ENCODE data around the gene OAS1.

Gene OAS1

GRCh38 chr12:112906712-112907414 lies at the start of gene OAS1:
OAS1 (plus strand) TSS chr12:112906962; CDS start chr12:112907040, 78 bp downstream.
- DNase-seq, result no peak

- no peak for DNase-seq
These were observed 47.5 kb upstream of the OAS1 start for GRCh38 chr12:112859291-112859690.

- no peak for DNase-seq
These were observed 46.6 kb upstream of the OAS1 start for GRCh38 chr12:112860181-112860580.

- DNase-seq, result no peak
These were observed 45.5 kb upstream of the OAS1 start for GRCh38 chr12:112861284-112861683.

- no peak for DNase-seq
These were observed 44.0 kb upstream of the OAS1 start for GRCh38 chr12:112862636-112863290.

- DNase-seq, result no peak
These were observed 38.2 kb upstream of the OAS1 start for GRCh38 chr12:112868459-112869041.

GRCh38 chr12:112869091-112869490 lies 37.7 kb upstream of the OAS1 start:
- DNase-seq, result no peak

GRCh38 chr12:112869778-112870177 lies 37.0 kb upstream of the OAS1 start:
- DNase-seq, result no peak

GRCh38 chr12:112870267-112870980 lies 36.3 kb upstream of the OAS1 start:
- DNase-seq, result no peak

- DNase-seq, result no peak
These were observed 31.2 kb upstream of the OAS1 start for GRCh38 chr12:112875608-112876007.

- DNase-seq, result no peak
These were observed 30.3 kb upstream of the OAS1 start for GRCh38 chr12:112876506-112876905.

- DNase-seq, result no peak
These were observed 29.8 kb upstream of the OAS1 start for GRCh38 chr12:112877006-112877405.

GRCh38 chr12:112878488-112878887 lies 28.3 kb upstream of the OAS1 start:
- DNase-seq, result no peak

GRCh38 chr12:112879191-112879705 lies 27.5 kb upstream of the OAS1 start:
- no peak for DNase-seq

GRCh38 chr12:112881602-112882001 lies 25.2 kb upstream of the OAS1 start:
- DNase-seq, result no peak

GRCh38 chr12:112885236-112885635 lies 21.5 kb upstream of the OAS1 start:
- DNase-seq, result no peak

GRCh38 chr12:112887550-112887949 lies 19.2 kb upstream of the OAS1 start:
- no peak for DNase-seq

- no peak for DNase-seq
These were observed 15.4 kb upstream of the OAS1 start for GRCh38 chr12:112891093-112892024.

GRCh38 chr12:112892856-112893255 lies 13.9 kb upstream of the OAS1 start:
- no peak for DNase-seq

- no peak for DNase-seq
These were observed 12.6 kb upstream of the OAS1 start for GRCh38 chr12:112894128-112894527.

- no peak for DNase-seq
These were observed 8.4 kb upstream of the OAS1 start for GRCh38 chr12:112898380-112898779.

Measured in NCI-H1048 (cell line).